Esophagus muscularis mucosa (tissue), 4 donors: ENCODE measurements around the gene HLCS. TPM values are rescaled to one million over a fixed set of nuclear protein-coding genes. Genes with fewer than 3 reads are reported as not detected.

ENCODE experiments used
- DNase-seq: peaks from one replicate; pipeline ENCODE4 v3.0.0-alpha.2; 2017; ENCODE audit errors: extremely low spot score
- H3K27ac ChIP-seq, 4 donors: fragments of 200-600 bp; sonication (generic); replicated peaks in 1 of 4; 1 replicate in 3 of 4; 2 replicates in 1 of 4; pipeline ENCODE4 v1.5.1; 2016 to 2019; ENCODE audit warnings: mild to moderate bottlenecking in 1 of 4
- H3K27me3 ChIP-seq, 4 donors: fragments of 200-600 bp; sonication (generic); one replicate each; pipeline versions ENCODE4 v1.5.1 to v1.6.0; 2016 to 2019
- H3K36me3 ChIP-seq, 4 donors: fragments of 200-600 bp; sonication (generic); one replicate each; pipeline ENCODE4 v1.5.1; 2016 to 2019
- H3K4me1 ChIP-seq, 4 donors: fragments of 200-600 bp; sonication (generic); one replicate each; pipeline ENCODE4 v1.5.1; 2016 to 2019
- H3K4me3 ChIP-seq, 4 donors: fragments of 200-600 bp; sonication (generic); 1 replicate in 2 of 4; 2 replicates in 2 of 4; pipeline ENCODE4 v1.5.1; 2016 to 2019; ENCODE audit warnings: mild to moderate bottlenecking in 4 of 4, moderate library complexity in 1 of 4
- H3K9me3 ChIP-seq, 4 donors: fragments of 200-600 bp; sonication (generic); 1 replicate in 3 of 4; 2 replicates in 1 of 4; pipeline ENCODE4 v1.5.1; 2016 to 2019
- EP300 ChIP-seq: sonication (generic); formaldehyde crosslinking; IDR thresholded peaks from one replicate; pipeline ENCODE4 v1.6.1; 2017; ENCODE audit warnings: antibody characterized with exemption
- POLR2A ChIP-seq: fragments of 450-650 bp; IDR thresholded peaks from one replicate; pipeline ENCODE4 v1.6.1; 2017; ENCODE audit warnings: antibody characterized with exemption, moderate library complexity, mild to moderate bottlenecking, low read depth
- POLR2AphosphoS5 ChIP-seq, 2 donors: sonication (generic); formaldehyde crosslinking; IDR thresholded peaks; one replicate each; pipeline ENCODE4 v1.6.1; 2017; ENCODE audit warnings: antibody characterized with exemption in 2 of 2
- WGBS: methylation state at CpG from one replicate; pipeline ENCODE4 v1.1.5; 2018; 5-methylcytosine and 5-hydroxymethylcytosine counted together
- intact Hi-C: fragments of 100-400 bp; cut with DNase I; formaldehyde crosslinking; loops from one replicate; pipeline ENCODE4 v1.15.1; 2023
- total RNA-seq, 4 donors: library from RNA; depleted of rRNA; stranded (reverse); fragments of >200 nt; gene quantifications; one replicate each; pipeline versions ENCODE4 v1.1.0 to v1.2.1, GENCODE V29; 2016
- TF ChIP-seq, protein P1 (sequence below), 3 experiments: fragments of 200-600 bp in 2 of 3; fragments of 450-650 bp in 1 of 3; sonication (generic) in 2 of 3; IDR thresholded peaks; one replicate each; pipeline ENCODE4 v1.5.1; 2017 to 2019; ENCODE audit warnings: antibody characterized with exemption in 3 of 3, mild to moderate bottlenecking in 2 of 3, moderate library complexity in 1 of 3

Gene HLCS
- total RNA-seq, 4 donors from 2014 or later, result 15.9 to 25.3 (median 22.0) TPM

DNA sequence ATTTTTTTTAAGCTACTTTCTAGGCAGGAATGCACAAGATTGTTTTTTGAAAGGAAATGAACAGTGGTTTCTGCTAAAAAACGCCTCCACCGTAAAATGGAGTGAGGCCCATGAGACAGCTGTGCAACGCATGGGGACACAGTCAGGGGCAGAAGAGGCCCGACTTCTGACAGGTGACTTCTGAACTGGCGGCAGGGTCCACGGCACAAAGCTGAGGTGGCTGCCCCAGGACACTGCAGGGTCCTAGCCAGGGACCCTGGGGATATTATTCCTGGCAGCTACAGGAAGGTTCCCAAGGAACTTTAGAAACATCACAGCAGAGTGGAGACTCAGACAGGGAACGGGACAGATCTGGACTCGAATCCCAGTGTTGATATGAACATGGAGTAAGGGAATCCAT lies 192.5 kb downstream of the HLCS start:
- TF ChIP-seq POLR2AphosphoS5 (IDR thresholded peaks at IDR 0.05) (no peak), EP300 (no peak), POLR2A (no peak)
- TF ChIP-seq, protein P1, sequence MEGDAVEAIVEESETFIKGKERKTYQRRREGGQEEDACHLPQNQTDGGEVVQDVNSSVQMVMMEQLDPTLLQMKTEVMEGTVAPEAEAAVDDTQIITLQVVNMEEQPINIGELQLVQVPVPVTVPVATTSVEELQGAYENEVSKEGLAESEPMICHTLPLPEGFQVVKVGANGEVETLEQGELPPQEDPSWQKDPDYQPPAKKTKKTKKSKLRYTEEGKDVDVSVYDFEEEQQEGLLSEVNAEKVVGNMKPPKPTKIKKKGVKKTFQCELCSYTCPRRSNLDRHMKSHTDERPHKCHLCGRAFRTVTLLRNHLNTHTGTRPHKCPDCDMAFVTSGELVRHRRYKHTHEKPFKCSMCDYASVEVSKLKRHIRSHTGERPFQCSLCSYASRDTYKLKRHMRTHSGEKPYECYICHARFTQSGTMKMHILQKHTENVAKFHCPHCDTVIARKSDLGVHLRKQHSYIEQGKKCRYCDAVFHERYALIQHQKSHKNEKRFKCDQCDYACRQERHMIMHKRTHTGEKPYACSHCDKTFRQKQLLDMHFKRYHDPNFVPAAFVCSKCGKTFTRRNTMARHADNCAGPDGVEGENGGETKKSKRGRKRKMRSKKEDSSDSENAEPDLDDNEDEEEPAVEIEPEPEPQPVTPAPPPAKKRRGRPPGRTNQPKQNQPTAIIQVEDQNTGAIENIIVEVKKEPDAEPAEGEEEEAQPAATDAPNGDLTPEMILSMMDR (IDR thresholded peaks at IDR 0.05), result no peak
- WGBS, result 78% methylated on average over 8 of the region's 8 CpGs

GRCh38 chr21:36773117-36773516 lies 193.4 kb downstream of the HLCS start:
- no peak overlapping the region for H3K27ac ChIP-seq
- TF ChIP-seq POLR2AphosphoS5 (IDR thresholded peaks at IDR 0.05) (peak in 1 of 2 donors; percentile 19), POLR2A (no peak)
- TF ChIP-seq, protein P1 (IDR thresholded peaks at IDR 0.05), result no peak

More for the DNA sequence above, 192.5 kb downstream of the HLCS start:
- Histone ChIP-seq H3K36me3 (no peaks in the 10 kb centered on the region), H3K27me3 (no peaks in the 10 kb centered on the region), H3K4me1 (peaks cover 7 to 16% (median 10%) of the 10 kb centered on the region in 4 donors), H3K4me3 (no peak overlapping the region), H3K27ac (no peak overlapping the region), H3K9me3 (no peaks in the 10 kb centered on the region)
- intact Hi-C loops, result no loop called here
- DNase-seq, result no peak

GRCh38 chr21:36769051-36769839 lies 197.2 kb downstream of the HLCS start:
- no peak for DNase-seq
- Histone ChIP-seq H3K9me3 (no peaks in the 10 kb centered on the region), H3K27me3 (no peaks in the 10 kb centered on the region), H3K4me1 (peaks cover 7 to 19% (median 10%) of the 10 kb centered on the region in 4 donors), H3K4me3 (no peak overlapping the region), H3K36me3 (peaks cover 0 to 7% (median 0%) of the 10 kb centered on the region in 4 donors), H3K27ac (no peak overlapping the region)
- TF ChIP-seq EP300, result no peak
- TF ChIP-seq, protein P1 (IDR thresholded peaks at IDR 0.05), result no peak
- WGBS, result 73% methylated on average over 8 of the region's 8 CpGs
- intact Hi-C loops, result no loop called here

More at GRCh38 chr21:36773117-36773516, 193.4 kb downstream of the HLCS start:
- Histone ChIP-seq H3K9me3 (no peaks in the 10 kb centered on the region), H3K4me1 (peaks cover 7 to 19% (median 10%) of the 10 kb centered on the region in 4 donors), H3K36me3 (no peaks in the 10 kb centered on the region), H3K27me3 (no peaks in the 10 kb centered on the region), H3K4me3 (no peak overlapping the region)
- 30% methylated on average over 3 of the region's 5 CpGs for WGBS
- DNase-seq, result no peak
- intact Hi-C loops, result no loop called here

DNA sequence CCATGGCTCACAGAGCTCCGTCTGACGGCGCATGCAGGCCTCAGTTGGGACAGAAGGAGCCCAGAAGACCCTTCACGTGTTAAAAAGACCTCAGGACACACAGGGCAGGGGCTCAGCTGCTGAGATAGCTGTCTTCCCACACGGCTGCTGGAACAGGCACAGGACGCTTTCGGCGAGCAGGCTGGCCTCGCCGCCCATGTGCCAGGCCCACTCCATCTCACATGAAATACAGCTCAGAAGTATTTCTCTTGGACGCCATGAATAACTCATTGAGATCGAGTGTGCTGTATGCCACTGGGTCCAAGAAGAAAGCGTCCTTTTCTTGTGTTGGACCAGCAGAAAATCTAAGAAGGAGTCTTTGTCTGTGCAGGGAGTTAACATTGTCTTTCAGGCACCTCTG lies 198.0 kb downstream of the HLCS start:
- intact Hi-C loops, result no loop called here
- Histone ChIP-seq H3K27me3 (no peaks in the 10 kb centered on the region), H3K27ac (no peak overlapping the region), H3K36me3 (peaks cover 0 to 10% (median 0%) of the 10 kb centered on the region in 4 donors), H3K4me1 (peaks cover 4 to 17% (median 9%) of the 10 kb centered on the region in 4 donors), H3K9me3 (no peaks in the 10 kb centered on the region), H3K4me3 (no peak overlapping the region)
- WGBS, result 95% methylated on average over 13 of the region's 13 CpGs
- no peak for DNase-seq
- TF ChIP-seq, protein P1 (IDR thresholded peaks at IDR 0.05), result no peak
- no peak for TF ChIP-seq POLR2A
- no peak for TF ChIP-seq EP300
- no peak for TF ChIP-seq POLR2AphosphoS5 (IDR thresholded peaks at IDR 0.05)
